Nephron progenitor cell (in vitro differentiated cells): Measurements from ENCODE around the gene FIBIN.

Experiments used
- DNase-seq: peaks from one replicate; pipeline ENCODE4 v3.0.0; 2021
- H3K27ac Mint-ChIP-seq: 2 replicates; pipeline ENCODE4 v1.8.0; 2021; ENCODE audit warnings: mild to moderate bottlenecking, moderate library complexity, mixed read lengths
- H3K27me3 Mint-ChIP-seq: 2 replicates; pipeline ENCODE4 v1.8.0; 2021; ENCODE audit warnings: mild to moderate bottlenecking, low read depth, mixed read lengths; ENCODE audit not compliant: poor library complexity
- H3K36me3 Mint-ChIP-seq: 2 replicates; pipeline ENCODE4 v1.8.0; 2021; ENCODE audit warnings: low read depth, mixed read lengths
- H3K4me1 Mint-ChIP-seq: 2 replicates; pipeline ENCODE4 v1.8.0; 2021; ENCODE audit warnings: mixed read lengths
- H3K4me3 Mint-ChIP-seq: 2 replicates; pipeline ENCODE4 v1.8.0; 2021; ENCODE audit warnings: mild to moderate bottlenecking, moderate library complexity, mixed read lengths
- H3K9me3 Mint-ChIP-seq: 2 replicates; pipeline ENCODE4 v1.8.0; 2021; ENCODE audit warnings: mild to moderate bottlenecking, moderate library complexity, mixed read lengths
- CTCF ChIP-seq: fragments of 200-600 bp; sonication (generic); IDR thresholded peaks from 2 replicates; pipeline ENCODE4 v1.5.0; 2021; ENCODE audit warnings: antibody characterized with exemption

The FIBIN gene

DNA sequence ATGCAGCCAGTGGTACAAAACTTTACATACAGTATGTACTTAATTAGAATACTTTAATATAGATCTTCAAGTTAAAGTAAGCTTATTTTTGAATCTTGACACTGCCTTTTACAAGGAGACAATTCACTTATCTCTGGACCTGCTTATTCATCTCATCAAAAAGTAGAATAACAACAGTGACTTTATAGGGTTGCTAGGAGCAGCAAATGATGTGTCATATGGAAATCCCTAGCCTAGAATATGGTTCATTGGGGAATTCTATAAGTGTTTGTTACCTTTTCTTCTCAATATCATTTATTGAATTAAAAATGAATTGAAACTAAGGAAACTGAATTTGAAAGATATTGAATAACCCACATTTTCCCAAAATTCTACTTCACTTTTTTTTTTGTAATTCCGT lies 45.0 kb upstream of the FIBIN start:
- Mint-ChIP-seq H3K36me3 (no peaks in the 10 kb centered on the region), H3K9me3 (no peaks in the 10 kb centered on the region), H3K27ac (no peak overlapping the region), H3K4me3 (no peak overlapping the region), H3K27me3 (peaks cover 4% of the 10 kb centered on the region), H3K4me1 (no peaks in the 10 kb centered on the region)
- no peak for DNase-seq
- no peak for TF ChIP-seq CTCF

DNA sequence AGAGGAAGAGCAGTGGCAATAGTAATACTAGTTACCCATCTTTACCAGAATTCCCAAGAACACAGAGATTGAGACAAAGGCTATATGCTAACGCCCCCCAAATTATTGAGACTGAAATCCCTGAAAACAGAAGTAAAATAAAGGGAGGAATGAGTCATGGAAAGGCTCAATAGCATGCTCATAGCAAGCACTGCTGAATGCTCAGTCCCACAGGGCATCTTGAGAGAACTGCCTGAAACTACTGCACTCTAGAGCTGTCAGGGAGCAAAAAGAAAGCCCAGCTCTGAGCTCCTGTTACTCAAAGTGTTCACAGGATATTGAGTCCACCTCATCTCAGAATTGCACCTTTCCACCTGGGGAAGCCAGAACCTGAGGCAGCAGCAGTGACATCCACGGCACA lies 44.1 kb upstream of the FIBIN start:
- no peaks in the 10 kb centered on the region for H3K9me3 Mint-ChIP-seq

DNA sequence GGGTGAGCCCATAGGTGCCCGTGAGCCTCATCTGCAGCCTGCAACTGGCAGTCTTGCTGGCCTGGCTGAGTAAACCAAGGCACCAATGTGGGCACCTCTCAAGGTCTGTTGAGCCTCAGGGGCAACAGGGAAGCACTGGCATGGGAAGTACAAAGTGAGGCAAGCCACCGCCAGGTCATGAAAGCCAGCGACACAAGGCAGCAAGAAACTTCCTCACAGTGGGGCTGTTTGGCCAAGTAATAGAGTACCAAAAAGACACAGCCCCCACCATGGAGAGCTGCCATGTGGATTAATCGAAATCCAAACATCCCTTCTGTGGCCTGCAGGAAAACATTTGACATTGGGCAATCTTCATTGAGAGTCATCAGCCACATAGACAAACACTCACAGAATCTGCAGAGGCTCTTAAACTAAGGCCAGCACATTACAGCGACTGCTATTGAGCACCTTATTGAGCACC lies 43.6 kb upstream of the FIBIN start:
- no peaks in the 10 kb centered on the region for H3K36me3 Mint-ChIP-seq
- no peak for TF ChIP-seq CTCF
- H3K27ac Mint-ChIP-seq, result no peak overlapping the region
- peaks cover 4% of the 10 kb centered on the region for H3K27me3 Mint-ChIP-seq
- H3K4me3 Mint-ChIP-seq, result no peak overlapping the region
- H3K4me1 Mint-ChIP-seq, result no peaks in the 10 kb centered on the region
- no peak for DNase-seq
- no peaks in the 10 kb centered on the region for H3K9me3 Mint-ChIP-seq

More for the DNA sequence above, 44.1 kb upstream of the FIBIN start:
- Mint-ChIP-seq H3K36me3 (no peaks in the 10 kb centered on the region), H3K27ac (no peak overlapping the region), H3K4me1 (no peaks in the 10 kb centered on the region), H3K27me3 (peaks cover 4% of the 10 kb centered on the region), H3K4me3 (no peak overlapping the region)
- DNase-seq, result no peak
- TF ChIP-seq CTCF, result no peak

DNA sequence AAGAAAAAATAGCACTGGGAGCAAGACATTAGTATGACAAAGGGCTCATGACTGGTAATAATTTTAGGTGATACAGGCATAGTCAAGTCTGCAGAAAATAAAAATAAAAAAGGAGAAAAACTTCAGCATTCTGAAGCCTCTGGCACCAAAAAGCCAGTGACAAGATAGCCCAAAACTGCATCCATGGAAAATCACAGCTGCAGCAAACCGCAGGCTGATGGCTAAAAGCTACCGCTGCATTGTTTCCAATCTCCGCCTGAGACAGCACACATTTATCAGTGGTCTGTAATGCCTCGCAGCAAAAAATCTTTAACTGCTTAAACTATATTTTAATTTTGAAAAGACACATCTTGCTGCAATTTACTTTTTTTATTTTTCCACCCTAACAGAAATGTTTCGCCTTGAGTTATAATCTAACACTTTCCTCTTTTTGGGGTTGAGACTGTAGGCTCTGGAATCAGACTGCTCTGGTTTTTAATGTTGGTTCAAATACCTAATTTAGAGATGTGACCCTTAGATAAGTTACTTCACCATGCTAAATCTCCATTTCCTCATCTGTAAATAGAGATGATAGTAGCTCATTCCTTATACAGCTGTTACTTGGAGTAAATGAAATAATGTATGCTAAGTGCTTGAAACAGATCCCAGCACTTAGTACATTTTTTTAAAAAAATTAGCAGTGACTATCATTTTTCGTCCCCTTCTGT lies 42.0 kb upstream of the FIBIN start:
- Mint-ChIP-seq H3K4me3 (no peak overlapping the region), H3K27me3 (peaks cover 4% of the 10 kb centered on the region), H3K27ac (no peak overlapping the region), H3K36me3 (no peaks in the 10 kb centered on the region), H3K9me3 (no peaks in the 10 kb centered on the region), H3K4me1 (no peaks in the 10 kb centered on the region)
- no peak for DNase-seq
- no peak for TF ChIP-seq CTCF

DNA sequence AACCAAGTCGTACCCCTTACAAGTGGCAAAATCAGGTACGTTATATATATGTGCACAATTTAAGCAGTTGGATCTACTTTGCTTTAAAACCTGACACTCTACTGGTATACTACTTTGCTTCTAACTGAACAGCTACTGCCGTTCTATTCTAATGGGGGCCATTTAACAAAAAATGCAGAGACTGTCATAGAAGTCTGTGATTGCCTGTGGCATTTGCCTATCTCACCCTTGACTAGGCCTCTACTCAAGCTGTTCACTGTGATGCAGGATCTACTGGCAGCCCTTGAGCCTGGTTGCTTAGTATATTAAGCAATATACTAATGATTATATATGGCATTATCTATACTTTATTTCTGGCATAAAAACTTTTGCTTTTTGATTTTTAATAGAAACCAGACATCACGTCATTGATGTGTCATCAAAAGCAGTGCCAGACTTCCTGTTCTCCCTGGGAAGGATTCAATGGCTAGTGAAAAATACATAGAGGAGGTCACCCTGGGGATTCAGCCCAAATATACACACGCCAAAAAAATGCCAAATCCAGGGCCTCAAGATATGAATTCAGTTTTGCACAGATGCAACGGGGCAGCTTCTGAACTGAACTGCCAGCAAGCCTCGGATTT lies 40.0 kb upstream of the FIBIN start:
- no peak for DNase-seq
- Mint-ChIP-seq H3K27me3 (peaks cover 5% of the 10 kb centered on the region), H3K4me1 (no peaks in the 10 kb centered on the region), H3K4me3 (no peak overlapping the region), H3K9me3 (no peaks in the 10 kb centered on the region), H3K36me3 (no peaks in the 10 kb centered on the region), H3K27ac (no peak overlapping the region)
- TF ChIP-seq CTCF, result no peak
